GM21825 (cell line): ENCODE results near the gene SSBP3.
A peak's percentile ranks its signal among the peaks of the same experiment; 100 is the strongest.
"Not testable (repeated sequence)": the region's sequence is repeated elsewhere in the genome, so short reads cannot be mapped to it uniquely, and the experiment has no call there.

Experiments
- ATAC-seq: cut with Tn5 transposase; IDR thresholded peaks from one replicate; pipeline ENCODE4 v1.9.1; 2021; ENCODE audit warnings: mild to moderate bottlenecking, moderate library complexity; ENCODE audit not compliant: unreplicated experiment

The SSBP3 gene

DNA sequence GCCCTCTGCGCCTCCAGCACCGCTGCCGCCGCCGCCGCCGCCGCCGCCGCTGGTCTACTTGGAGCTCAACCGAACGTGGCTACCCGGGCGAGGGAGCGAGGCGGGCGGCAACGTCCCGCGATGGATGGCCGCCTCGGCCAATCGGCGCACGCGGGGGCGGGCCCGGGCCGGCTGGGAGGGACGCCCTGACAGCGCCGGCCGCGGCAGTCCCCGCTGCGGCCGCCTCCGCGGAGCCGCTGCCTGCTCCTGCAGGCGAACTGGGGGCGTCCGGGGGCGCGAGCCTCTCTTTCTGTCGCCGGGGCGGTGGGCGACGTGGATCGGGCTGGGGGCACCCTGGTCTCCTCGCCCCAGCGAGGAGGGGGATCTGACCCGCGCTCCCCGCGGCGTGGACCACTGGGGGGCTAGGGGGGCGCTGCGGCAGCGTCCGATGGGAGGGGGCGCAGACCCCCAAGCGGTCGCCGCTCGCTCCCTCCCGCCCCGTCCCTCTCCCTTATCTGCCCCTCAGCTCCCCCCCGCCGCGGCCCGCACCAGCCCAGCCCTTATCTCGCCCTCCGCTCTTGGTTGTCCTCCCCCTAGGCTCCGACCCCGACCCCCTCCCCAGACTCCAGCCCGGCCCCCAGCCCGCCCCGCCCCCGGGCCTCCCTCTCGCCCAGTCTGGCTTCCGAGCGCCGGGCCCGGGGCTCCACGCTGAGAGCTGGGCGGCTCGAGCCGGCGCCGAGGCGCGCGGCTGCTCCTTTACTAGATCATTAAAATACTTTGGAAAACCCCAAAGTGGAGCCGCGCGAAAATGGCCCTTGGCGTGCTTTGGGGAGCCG lies at the start of gene SSBP3:
Gene SSBP3 (minus strand): TSS at position 56 of the 815 bp plus-strand sequence.
- ATAC-seq, result peak; percentile 83

GRCh38 chr1:54453509-54453908 lies 47.3 kb upstream of the SSBP3 start:
- ATAC-seq, result no peak

DNA sequence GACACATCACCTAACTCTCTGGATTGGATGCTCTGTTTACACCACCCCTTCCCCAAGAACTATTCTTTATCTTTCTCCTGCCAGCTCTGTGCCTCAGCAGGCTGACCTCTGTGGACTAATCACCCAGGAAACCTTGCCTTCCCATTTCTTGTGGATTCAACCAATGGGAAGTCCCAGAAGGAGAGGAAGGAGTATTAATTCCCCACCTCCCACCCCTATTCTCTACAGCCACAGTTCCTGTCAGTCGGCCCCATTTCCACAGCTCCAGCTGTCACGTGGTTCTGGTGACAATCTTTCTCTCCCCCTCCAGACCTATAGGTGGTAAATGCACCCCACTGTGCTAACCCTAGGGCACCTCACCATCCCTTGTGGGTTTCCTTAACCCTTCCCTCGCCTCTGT lies 46.8 kb upstream of the SSBP3 start:
- ATAC-seq, result no peak

DNA sequence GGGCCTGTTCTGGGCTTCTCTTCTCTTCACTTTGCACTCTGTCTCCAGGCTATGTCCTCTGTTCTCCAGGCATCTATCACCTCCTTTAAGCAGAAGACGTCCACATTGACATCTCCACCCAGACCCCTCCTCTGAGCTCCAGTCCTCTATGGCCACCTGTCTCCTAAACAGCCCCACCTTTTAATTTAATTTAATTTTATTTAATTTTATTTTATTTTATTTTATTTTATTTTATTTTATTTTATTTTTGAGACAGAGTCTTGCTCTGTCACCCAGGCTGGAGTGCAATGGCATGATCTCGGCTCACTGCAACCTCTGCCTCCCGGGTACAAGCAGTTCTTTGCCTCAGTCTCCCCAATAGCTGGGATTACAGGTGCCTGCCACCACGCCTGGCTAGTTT lies 43.2 kb upstream of the SSBP3 start:
- not testable (repeated sequence) for ATAC-seq

DNA sequence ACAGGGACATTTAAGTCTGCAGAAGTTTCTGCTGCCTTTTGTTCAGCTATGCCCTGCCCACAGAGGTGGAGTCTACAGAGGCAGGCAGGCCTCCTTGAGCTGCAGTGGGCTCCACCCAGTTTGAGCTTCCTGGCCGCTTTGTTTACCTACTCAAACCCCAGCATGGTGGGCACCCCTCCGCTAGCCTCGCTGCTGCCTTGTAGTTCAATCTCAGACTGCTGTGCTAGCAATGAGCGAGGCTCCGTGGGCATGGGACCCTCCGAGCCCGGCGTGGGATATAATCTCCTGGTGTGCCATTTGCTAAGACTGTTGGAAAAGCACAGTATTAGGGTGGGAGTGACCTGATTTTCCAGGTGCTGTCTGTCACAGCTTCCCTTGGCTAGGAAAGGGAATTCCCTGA lies 42.6 kb upstream of the SSBP3 start:
- ATAC-seq, result not testable (repeated sequence)

DNA sequence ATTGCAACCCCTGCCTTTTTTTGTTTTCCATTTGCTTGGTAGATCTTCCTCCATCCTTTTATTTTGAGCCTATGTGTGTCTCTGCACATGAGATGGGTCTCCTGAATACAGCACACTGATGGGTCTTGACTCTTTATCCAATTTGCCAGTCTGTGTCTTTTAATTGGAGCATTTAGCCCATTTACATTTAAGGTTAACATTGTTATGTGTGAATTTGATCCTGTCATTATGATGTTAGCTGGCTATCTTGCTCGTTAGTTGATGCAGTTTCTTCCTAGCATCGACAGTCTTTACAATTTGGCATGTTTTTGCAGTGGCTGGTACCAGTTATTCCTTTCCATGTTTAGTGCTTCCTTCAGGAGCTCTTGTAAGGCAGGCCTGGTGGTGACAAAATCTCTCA lies 40.9 kb upstream of the SSBP3 start:
- ATAC-seq, result not testable (repeated sequence)

DNA sequence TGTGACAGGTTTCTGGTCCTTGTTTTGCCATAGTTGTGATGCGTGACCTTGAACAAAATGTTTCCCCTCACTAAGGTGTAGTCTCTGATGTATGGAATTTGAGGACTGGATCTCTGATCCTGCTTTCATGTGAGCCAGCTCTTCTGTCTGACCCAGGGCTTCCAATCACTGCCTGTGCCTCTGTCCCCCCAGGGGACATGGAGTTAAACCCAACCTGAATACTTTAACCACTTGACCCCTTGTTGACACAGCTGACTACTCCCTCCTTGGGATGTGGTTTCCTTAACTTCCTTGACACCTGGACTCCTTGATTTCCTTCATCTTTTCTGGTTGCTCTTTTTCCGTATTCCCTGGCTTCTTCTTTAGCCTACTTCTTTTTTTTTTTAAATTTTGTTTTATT lies 36.0 kb upstream of the SSBP3 start:
- ATAC-seq, result no peak

GRCh38 chr1:54439550-54440223 lies 33.5 kb upstream of the SSBP3 start:
- ATAC-seq, result no peak

- ATAC-seq, result no peak
These were observed 31.6 kb upstream of the SSBP3 start for GRCh38 chr1:54437783-54438182.

GRCh38 chr1:54436826-54437225 lies 30.6 kb upstream of the SSBP3 start:
- no peak for ATAC-seq

- no peak for ATAC-seq
These were observed 23.6 kb upstream of the SSBP3 start for GRCh38 chr1:54429838-54430237.

- ATAC-seq, result no peak
These were observed 22.8 kb upstream of the SSBP3 start for GRCh38 chr1:54428837-54429518.

GRCh38 chr1:54425152-54425584 lies 19.0 kb upstream of the SSBP3 start:
- no peak for ATAC-seq

- ATAC-seq, result no peak
These were observed 18.2 kb upstream of the SSBP3 start for GRCh38 chr1:54424398-54424797.

DNA sequence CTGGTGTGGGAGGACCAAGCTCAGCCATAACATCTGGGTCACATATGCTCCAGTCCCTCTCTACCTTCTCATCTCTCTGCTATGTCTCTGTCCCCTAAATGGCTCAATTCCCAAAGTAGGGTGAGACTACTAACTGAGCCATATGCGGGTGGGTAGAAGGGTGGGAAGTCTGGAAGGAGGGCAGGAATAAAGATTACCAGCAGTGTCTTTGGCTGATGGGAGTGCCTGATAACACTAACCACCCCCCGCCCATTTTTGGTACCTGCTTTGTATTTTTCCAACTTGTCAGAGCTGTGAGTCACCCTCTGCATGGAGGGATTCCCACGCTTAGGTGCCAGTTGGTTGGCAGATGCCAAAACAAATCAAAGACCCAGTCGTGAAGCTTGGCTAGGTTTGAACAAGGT lies 14.9 kb upstream of the SSBP3 start:
- ATAC-seq, result no peak

DNA sequence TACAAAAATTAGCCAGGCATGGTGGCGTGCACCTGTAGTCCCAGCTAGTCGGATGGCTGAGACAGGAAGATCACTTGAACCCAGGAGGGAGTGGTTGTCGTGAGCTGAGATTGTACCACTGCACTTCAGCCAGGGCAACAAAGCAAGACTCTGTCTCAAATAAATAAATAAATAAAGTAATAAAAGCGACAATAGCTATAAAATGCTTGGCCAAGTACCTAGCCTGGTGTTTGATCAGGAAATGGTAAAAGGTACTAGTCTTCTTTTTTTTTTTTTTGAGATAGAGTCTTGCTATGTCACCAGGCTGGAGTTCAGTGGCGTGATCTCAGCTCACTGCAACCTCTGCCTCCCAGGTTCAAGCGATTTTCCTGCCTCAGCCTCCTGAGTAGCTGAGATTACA lies 12.4 kb upstream of the SSBP3 start:
- not testable (repeated sequence) for ATAC-seq

DNA sequence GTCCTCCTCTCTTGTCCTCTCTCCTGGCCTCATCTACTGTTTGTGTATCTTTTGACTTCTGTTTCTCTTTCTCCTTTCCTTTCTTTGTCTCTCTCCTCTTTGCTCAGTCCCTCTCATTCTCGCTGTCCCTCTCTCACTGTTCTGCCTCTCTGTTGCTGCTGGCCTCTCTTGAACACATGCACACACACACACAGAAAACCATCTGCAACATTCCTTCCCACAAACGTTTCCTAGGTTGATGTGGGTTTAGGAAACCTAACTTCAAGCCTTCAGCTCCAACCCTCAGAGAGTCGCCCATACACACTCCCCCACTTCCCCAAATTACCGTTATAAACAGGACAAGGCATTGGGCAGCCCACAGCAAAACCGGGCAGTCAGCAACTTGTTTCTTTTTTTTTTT lies 10.9 kb upstream of the SSBP3 start:
- ATAC-seq, result no peak

DNA sequence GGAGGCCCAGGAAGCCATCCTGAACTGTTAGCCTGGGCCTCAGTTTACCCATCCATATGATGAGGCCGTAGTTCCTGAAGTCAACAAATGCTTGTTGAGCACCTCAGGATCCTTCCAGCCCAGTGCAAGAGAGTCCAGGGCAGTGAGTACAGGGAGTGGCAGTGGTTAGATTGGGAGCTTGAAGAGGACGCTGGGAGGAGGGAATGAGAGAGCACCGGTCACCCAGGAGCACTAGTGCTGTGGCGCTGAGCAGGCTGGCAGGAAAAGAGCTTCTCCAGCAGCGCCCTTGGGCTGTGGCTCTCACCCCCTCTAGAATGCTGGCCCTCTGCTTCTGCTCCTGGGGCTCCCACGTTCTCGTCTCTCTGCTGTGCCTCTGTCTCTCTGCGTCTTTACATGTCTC lies 10.2 kb upstream of the SSBP3 start:
- no peak for ATAC-seq

DNA sequence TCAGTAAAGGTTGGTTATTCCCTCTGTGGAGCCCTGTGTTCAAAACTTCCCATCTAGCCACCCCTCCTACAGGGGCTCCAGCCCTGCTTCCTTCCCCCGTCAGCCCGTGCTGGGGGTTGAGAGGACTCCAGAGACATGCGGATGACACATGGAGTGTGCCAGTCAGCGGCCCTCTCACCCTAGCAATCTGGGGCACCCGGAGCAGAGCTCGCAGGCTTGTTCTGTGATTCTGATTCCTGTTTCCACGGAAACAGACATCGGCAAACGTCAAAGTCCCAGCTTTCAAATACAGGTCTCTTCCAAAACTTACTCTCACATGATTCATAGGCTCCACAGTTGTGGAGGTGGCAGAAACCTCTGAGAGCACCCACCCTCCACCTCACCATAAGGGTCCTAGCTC lies 9.8 kb upstream of the SSBP3 start:
- no peak for ATAC-seq

- ATAC-seq, result no peak
These were observed 9.3 kb upstream of the SSBP3 start for GRCh38 chr1:54415533-54415932.

DNA sequence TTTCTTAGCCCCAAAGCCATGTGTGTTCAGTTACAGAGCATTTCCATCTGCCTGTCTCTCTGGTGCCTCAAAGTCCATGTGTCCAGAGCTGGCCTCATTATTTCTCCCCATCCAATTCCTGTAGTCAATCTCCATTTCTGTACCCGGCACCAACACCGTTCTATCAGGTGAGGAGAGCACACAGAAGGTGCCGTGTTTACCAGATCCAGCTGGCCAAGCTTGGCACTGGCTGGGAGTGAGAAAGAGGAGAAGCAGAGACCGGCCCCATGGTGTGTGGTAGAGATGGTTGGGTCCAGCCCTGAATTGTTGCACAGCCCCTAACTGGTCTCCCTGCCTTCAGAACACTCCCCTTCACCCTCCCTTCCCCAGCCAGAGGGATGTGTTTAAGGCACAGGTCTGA lies 7.5 kb upstream of the SSBP3 start:
- ATAC-seq, result no peak

DNA sequence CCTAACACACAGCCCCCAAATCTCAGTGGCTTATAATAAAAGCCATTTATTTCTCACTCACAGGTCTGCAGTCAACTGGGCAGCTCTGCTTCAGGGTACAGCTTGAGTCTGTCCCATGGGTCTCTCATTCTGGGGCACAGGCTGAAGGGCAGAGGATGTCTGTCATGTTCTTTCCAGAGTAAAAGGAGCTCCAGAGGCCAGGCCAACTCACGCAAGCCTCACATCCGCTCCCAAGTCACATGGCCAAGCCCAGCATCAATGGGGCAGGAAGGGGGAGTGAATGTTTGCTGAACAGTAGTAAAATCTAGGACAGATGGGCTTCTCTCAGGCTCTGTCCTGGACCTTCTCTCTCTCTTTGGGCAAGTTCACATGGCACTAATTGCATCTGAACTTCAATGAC lies 7.1 kb upstream of the SSBP3 start:
- no peak for ATAC-seq
